GM10847 (cell line): ENCODE measurements around the gene HIPK2.

Source experiments
- POLR2A ChIP-seq: IDR thresholded peaks from 2 replicates; pipeline ENCODE4 v1.6.1; 2011; ENCODE audit not compliant: insufficient read length; ENCODE audit errors: extremely low read depth

Gene HIPK2

GRCh38 chr7:139720705-139721231 is 57.0 kb downstream of the HIPK2 start:
- no peak for TF ChIP-seq POLR2A

GRCh38 chr7:139720186-139720585 is 57.6 kb downstream of the HIPK2 start:
- no peak for TF ChIP-seq POLR2A

- no peak for TF ChIP-seq POLR2A
Observed at GRCh38 chr7:139718859-139719258, 58.9 kb downstream of the HIPK2 start.

DNA sequence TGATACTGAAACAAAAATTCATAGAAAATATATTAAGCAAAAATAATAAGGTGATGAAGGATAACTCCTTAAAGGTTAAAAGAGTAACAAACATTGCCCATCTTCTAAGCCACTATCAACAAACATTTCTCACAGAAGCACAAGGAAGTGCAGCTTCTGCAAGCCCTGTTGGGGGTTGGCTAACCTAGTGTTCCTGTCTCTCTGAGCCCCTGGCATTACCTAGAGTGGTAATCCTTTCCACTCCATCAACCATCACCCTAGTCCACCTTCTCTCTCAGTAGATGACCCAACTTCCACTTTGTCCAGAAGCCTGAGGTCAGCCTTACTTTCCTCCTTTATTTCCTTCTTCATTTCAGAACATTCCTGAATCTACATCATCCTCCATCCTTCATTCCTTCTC is 59.7 kb downstream of the HIPK2 start:
- no peak for TF ChIP-seq POLR2A

- no peak for TF ChIP-seq POLR2A
Observed at GRCh38 chr7:139716156-139716942, 61.4 kb downstream of the HIPK2 start.

GRCh38 chr7:139715194-139715815 is 62.5 kb downstream of the HIPK2 start:
- no peak for TF ChIP-seq POLR2A

DNA sequence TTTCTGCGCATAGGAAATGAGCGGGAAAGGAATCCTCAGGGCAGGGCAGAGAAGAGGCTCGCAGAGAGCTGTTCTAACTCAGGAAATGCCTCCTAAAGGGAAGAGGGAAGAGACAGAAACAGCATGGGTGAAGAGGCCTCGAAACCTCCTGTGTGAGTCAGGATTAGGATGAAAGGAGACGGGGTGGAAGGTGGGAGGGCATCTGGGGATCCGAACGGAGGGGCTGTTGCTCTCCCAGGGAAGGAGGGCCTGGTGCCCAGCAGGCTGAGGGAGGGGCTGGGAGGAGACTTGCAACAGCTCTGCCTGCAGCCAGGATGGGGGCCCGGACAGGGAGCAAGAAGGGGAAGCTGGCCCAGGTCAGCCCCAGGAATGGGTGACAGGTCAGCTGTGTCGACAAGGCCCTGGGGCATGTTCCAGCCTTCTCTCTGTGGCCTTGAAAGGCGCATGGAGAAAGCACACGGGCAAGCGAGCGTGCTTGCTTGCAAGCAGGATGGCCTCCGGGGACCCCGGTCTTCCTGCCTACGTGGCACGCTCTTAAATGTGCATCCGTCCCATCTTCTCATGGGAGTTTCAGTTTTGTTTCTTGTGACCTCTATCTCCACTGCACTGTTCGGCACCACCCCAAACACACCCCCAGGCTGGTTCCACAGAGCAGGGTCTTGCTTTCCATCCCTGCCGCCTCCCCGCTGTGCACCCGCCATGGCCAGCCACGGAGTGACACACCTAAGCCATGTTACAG is 63.5 kb downstream of the HIPK2 start:
- no peak for TF ChIP-seq POLR2A

GRCh38 chr7:139713526-139714162 is 64.2 kb downstream of the HIPK2 start:
- TF ChIP-seq POLR2A = no peak

DNA sequence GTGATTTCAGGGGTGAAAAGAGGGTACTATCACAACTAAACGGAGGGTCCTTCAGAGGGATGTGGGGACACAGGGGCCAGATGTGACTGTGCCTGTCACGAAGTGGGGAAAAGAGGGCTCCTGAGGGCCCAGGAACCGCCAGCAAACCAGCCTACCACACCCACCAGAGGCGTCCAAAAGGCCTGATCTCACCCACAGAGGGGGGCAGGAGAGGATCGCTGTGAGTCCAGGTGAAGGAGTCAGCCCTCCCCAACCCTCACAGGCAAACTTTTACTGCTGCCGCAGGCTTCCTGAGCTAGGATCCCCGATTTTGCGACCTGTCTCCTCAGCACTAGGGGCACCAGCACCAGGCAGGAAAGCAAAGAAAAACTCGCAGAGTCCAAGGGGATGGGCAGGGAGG is 64.7 kb downstream of the HIPK2 start:
- no peak for TF ChIP-seq POLR2A

DNA sequence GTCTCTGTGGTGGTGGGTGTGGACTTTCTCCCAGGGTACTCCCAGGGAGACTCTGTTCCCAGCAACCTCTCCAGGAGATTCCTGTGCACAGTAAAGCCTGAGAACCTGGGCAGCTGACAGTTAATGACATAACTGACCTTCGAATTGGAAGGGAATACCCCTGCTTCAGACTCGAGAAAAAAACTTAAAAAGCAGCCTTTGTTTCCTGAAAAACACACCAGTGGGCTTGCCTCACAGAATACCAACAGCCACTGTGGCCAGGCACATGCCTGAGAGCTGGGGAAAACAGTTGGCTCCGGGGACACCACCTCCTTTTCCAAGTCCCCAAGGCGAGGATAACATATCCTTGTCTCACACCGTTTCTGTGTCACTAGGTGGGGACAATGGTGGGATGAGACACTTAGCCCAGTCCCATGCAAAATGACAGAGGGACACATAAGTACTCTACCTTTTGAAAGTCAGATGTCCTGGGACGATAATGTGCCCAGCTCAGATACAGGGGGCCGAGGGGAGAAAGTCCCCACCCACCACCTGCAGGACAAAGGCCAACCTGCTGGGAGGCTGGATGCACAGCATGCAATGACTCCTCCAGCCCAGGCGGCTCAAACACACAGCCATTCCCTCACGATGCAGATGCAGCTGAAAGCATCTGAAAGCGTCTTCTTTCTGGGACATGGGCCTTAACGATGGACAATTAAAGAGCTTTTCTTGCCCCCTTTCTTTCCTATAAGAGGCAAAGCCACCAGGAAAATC is 65.6 kb downstream of the HIPK2 start:
- no peak for TF ChIP-seq POLR2A

- TF ChIP-seq POLR2A = no peak
Observed at GRCh38 chr7:139710036-139710435, 67.8 kb downstream of the HIPK2 start.

- no peak for TF ChIP-seq POLR2A
Observed at GRCh38 chr7:139709485-139709884, 68.3 kb downstream of the HIPK2 start.

DNA sequence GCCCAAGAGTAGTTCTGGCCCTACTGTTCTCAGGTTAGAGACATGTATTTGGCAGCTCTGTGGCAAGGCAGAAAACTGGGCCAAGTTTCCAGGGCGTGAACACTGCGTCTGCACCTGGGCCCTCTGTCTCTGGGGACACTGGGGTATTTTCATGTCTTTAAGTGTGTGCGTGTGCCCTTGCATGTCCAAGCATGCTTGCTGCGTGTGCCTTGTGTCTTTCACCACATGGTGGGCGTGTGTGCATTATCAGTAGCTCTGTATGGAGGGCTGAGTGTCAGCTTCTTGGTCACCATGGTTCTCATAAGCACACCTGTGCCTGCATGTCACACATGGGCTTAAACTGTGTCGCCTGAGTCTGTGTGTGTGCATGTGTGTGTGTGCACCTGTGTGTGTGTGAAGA is 69.3 kb downstream of the HIPK2 start:
- TF ChIP-seq POLR2A = no peak

GRCh38 chr7:139706837-139707236 is 71.0 kb downstream of the HIPK2 start:
- no peak for TF ChIP-seq POLR2A
